ENCODE results near the gene C1orf159. TPM values are rescaled to one million over a fixed set of nuclear protein-coding genes. Genes with fewer than 3 reads are reported as not detected.

C1orf159 gene
- total and polyA plus RNA-seq, 9 of the 15 experiments (the other 6 are each of a cell fraction or from before 2014, with no cell fraction given), result 0.28 to 54.9 (median 10.6) TPM

GRCh38 chr1:1040004-1040991 is 75.6 kb downstream of the C1orf159 start (continued):
- TF ChIP-seq ARID4B (CRISPR knock-in tag; IDR thresholded peaks at IDR 0.05), result 0 out of 2 replicates have a peak, but pooled peaks have one; percentile 22
- peak; percentile 56 to 85 for TF ChIP-seq MAZ (CRISPR knock-in tag; conservative IDR thresholded peaks at IDR 0.05 in 1 of 2, IDR thresholded peaks at IDR 0.05 in 1 of 2)
- TF ChIP-seq ZBTB1 (CRISPR knock-in tag; IDR thresholded peaks at IDR 0.05; ENCODE audit: borderline replicate concordance, low read depth), result peak; percentile 66; the same call in 1 of the 2 replicates
- TF ChIP-seq TAF7 (tag; IDR thresholded peaks at IDR 0.05), result no peak
- TF ChIP-seq SOX6 (IDR thresholded peaks at IDR 0.05), result 0 out of 2 replicates have a peak, but pooled peaks have one; percentile 20
- TF ChIP-seq YY1 (IDR thresholded peaks at IDR 0.05; ENCODE audit: borderline replicate concordance in 1 of 3, control insufficient read depth in 1 of 3, extremely low read depth in 1 of 3, insufficient read depth in 3 of 3, insufficient read length in 1 of 3, insufficient replicate concordance in 2 of 3, low read depth in 1 of 3, low read length in 2 of 3), result peak in 1 of 3 experiments; percentile 9
- TF ChIP-seq MTA3 (IDR thresholded peaks at IDR 0.05; ENCODE audit: borderline replicate concordance), result peak; percentile 82
- no peak for TF ChIP-seq ZNF12 (CRISPR knock-in tag; IDR thresholded peaks at IDR 0.05)
- TF ChIP-seq KDM2B (CRISPR knock-in tag; IDR thresholded peaks at IDR 0.05), result peak; percentile 97
- peak; percentile 44; the same call in 1 of the 2 replicates for TF ChIP-seq CREB1 (IDR thresholded peaks at IDR 0.05)
- TF ChIP-seq CREB1 (CRISPR knock-in tag; IDR thresholded peaks at IDR 0.05), result 0 out of 2 replicates have a peak, but pooled peaks have one; percentile 13
- no peak for TF ChIP-seq POLR3G (IDR thresholded peaks at IDR 0.05; ENCODE audit: extremely low read depth, insufficient read length, insufficient replicate concordance)
- peak; percentile 61 for TF ChIP-seq GMEB1 (CRISPR knock-in tag; IDR thresholded peaks at IDR 0.05)
- 0 out of 2 replicates have a peak, but pooled peaks have one; percentile 43 for TF ChIP-seq CBFB (CRISPR knock-in tag; IDR thresholded peaks at IDR 0.05)
- TF ChIP-seq ERF (CRISPR knock-in tag; IDR thresholded peaks at IDR 0.05), result peak; percentile 42; the same call in 1 of the 2 replicates
- peak; percentile 89 for TF ChIP-seq CTBP1 (IDR thresholded peaks at IDR 0.05; ENCODE audit: borderline replicate concordance)
- no peak for TF ChIP-seq ZC3H4 (CRISPR knock-in tag; IDR thresholded peaks at IDR 0.05; ENCODE audit: borderline replicate concordance)
- TF ChIP-seq CCNT2 (IDR thresholded peaks at IDR 0.05; ENCODE audit: borderline replicate concordance, extremely low read depth, insufficient read length, low read depth, low read length), result peak; percentile 29
- no peak for TF ChIP-seq ATF1 (CRISPR knock-in tag; IDR thresholded peaks at IDR 0.05)
- peak; percentile 30 for TF ChIP-seq ATF1 (tag; IDR thresholded peaks at IDR 0.05)
- TF ChIP-seq RB1 (IDR thresholded peaks at IDR 0.05; ENCODE audit: low read depth), result peak; percentile 76
